Caco-2 (cell line): ENCODE results near the gene PRG3. TPM values are rescaled to one million over a fixed set of nuclear protein-coding genes. Genes with fewer than 3 reads are reported as not detected.

ENCODE experiments used
- BruUV-seq: library from RNA; stranded (reverse); fragments of 400-500 nt; replicated peaks from 2 replicates; lab custom pipeline; 2021; lab: Mats Ljungman, UMichigan
- CTCF ChIA-PET: fragments of 300-600 bp; sonication (Branson Sonifier 250); formaldehyde crosslinking; loops from one replicate; lab custom pipeline; 2022; ENCODE audit warnings: antibody characterized with exemption; lab: Charles Lee
- POLR2A ChIA-PET: fragments of 300-600 bp; sonication (Branson Sonifier 250); formaldehyde crosslinking; loops from one replicate; lab custom pipeline; 2022; ENCODE audit warnings: antibody characterized with exemption; lab: Charles Lee
- DNase-seq, 2 experiments: peaks; one replicate each; pipeline versions ENCODE4 v3.0.0 to v3.0.0-alpha.2; 2020 to 2022
- H3K27me3 ChIP-seq: replicated peaks from 2 replicates; pipeline ENCODE4 v1.6.0; 2011; ENCODE audit warnings: low read length; ENCODE audit not compliant: control insufficient read depth, insufficient read depth
- H3K36me3 ChIP-seq: 2 replicates; pipeline ENCODE4 v1.5.1; 2011; ENCODE audit warnings: low read length; ENCODE audit not compliant: control insufficient read depth, insufficient read depth
- H3K4me1 ChIP-seq: fragments of 250-450 bp; sonication (Bioruptor Pico); 2 replicates; pipeline ENCODE4 v1.5.1; 2020; ENCODE audit warnings: mild to moderate bottlenecking
- H3K4me3 ChIP-seq: 2 replicates; pipeline ENCODE4 v1.5.1; 2011; ENCODE audit warnings: low read depth, mild to moderate bottlenecking, control low read depth, low read length
- H3K9me3 ChIP-seq: fragments of 250-450 bp; sonication (Bioruptor Pico); 2 replicates; pipeline ENCODE4 v1.5.1; 2020; ENCODE audit warnings: mild to moderate bottlenecking, moderate library complexity
- H3K27ac Mint-ChIP-seq: one replicate; pipeline ENCODE4 v1.8.0; 2022; ENCODE audit warnings: mixed read lengths; ENCODE audit not compliant: unreplicated experiment
- H3K27me3 Mint-ChIP-seq: one replicate; pipeline ENCODE4 v1.8.0; 2022; ENCODE audit warnings: mixed read lengths; ENCODE audit not compliant: insufficient read depth, unreplicated experiment
- H3K36me3 Mint-ChIP-seq: one replicate; pipeline ENCODE4 v1.8.0; 2022; ENCODE audit warnings: mild to moderate bottlenecking, mixed read lengths; ENCODE audit not compliant: insufficient read depth, unreplicated experiment
- H3K4me1 Mint-ChIP-seq: one replicate; pipeline ENCODE4 v1.8.0; 2022; ENCODE audit warnings: low read depth, mixed read lengths; ENCODE audit not compliant: unreplicated experiment
- H3K4me3 Mint-ChIP-seq: one replicate; pipeline ENCODE4 v1.8.0; 2022; ENCODE audit warnings: mild to moderate bottlenecking, moderate library complexity, mixed read lengths; ENCODE audit not compliant: unreplicated experiment
- H3K9me3 Mint-ChIP-seq: one replicate; pipeline ENCODE4 v1.8.0; 2022; ENCODE audit warnings: mixed read lengths; ENCODE audit not compliant: unreplicated experiment
- CTCF ChIP-seq, 2 experiments: fragments of 200-600 bp in 1 of 2; IDR thresholded peaks; 1 replicate in 1 of 2; 2 replicates in 1 of 2; pipeline versions ENCODE4 v1.5.1 to v1.8.0; 2011 to 2022; ENCODE audit warnings: antibody characterized with exemption in 1 of 2, control low read depth in 1 of 2, inconsistent platforms in 1 of 2, low read depth in 1 of 2, low read length in 1 of 2, mild to moderate bottlenecking in 1 of 2, moderate library complexity in 1 of 2; ENCODE audit not compliant: insufficient read depth in 1 of 2, severe bottlenecking in 1 of 2, unreplicated experiment in 1 of 2
- intact Hi-C: fragments of 100-400 bp; cut with micrococcal nuclease; formaldehyde crosslinking; loops from one replicate; pipeline ENCODE4 v1.10.0; 2022; ENCODE audit not compliant: unreplicated experiment
- total RNA-seq: library from RNA; stranded (reverse); gene quantifications from 2 replicates; pipeline ENCODE4 v1.2.3, GENCODE V29; 2022

PRG3 gene
- total RNA-seq, 1 experiment from 2014 or later = not detected

- H3K4me1 Mint-ChIP-seq = peaks cover 27% of the 10 kb centered on the region
- peaks cover 40% of the 10 kb centered on the region for H3K4me1 ChIP-seq
- DNase-seq = no peak
- BruUV-seq = no TSS peak
- no peaks in the 10 kb centered on the region for H3K9me3 ChIP-seq
- no peaks in the 10 kb centered on the region for H3K27me3 ChIP-seq
- intact Hi-C loops = loop anchor here (5.0 kb wide), 1 partner anchor 71 kb away; no protein-coding TSS in a partner anchor
- H3K36me3 ChIP-seq = no peaks in the 10 kb centered on the region
- H3K27me3 Mint-ChIP-seq = no peaks in the 10 kb centered on the region
- H3K36me3 Mint-ChIP-seq = peaks cover 6% of the 10 kb centered on the region
- ChIA-PET CTCF (interaction anchor here (0.6 to 1.0 kb wide), 2 partner anchors 16 to 117 kb away, joined by 3 to 4 read pairs; no protein-coding TSS in a partner anchor), POLR2A (interaction anchor here (0.6 kb wide), 2 partner anchors 11 to 93 kb away, joined by 3 to 14 read pairs; no protein-coding TSS in a partner anchor)
- no peak overlapping the region for H3K4me3 Mint-ChIP-seq
- H3K27ac Mint-ChIP-seq = peak overlapping the region; percentile 37
- no peak for TF ChIP-seq CTCF (IDR thresholded peaks at IDR 0.05; ENCODE audit: insufficient read depth in 1 of 2, low read depth in 1 of 2, low read length in 1 of 2, severe bottlenecking in 1 of 2, unreplicated experiment in 1 of 2)
- peaks cover 16% of the 10 kb centered on the region for H3K9me3 Mint-ChIP-seq
- no peak overlapping the region for H3K4me3 ChIP-seq
Observed at GRCh38 chr11:57360991-57361390, 20.0 kb downstream of the PRG3 start.

GRCh38 chr11:57359896-57360690 lies 20.9 kb downstream of the PRG3 start:
- POLR2A ChIA-PET = no interaction called here

More at GRCh38 chr11:57359896-57360690, 20.9 kb downstream of the PRG3 start:
- H3K9me3 ChIP-seq = no peaks in the 10 kb centered on the region
- intact Hi-C loops = loop anchor here (5.0 kb wide), 1 partner anchor 72 kb away; no protein-coding TSS in a partner anchor
- H3K4me3 ChIP-seq = no peak overlapping the region
- Mint-ChIP-seq H3K36me3 (peaks cover 6% of the 10 kb centered on the region), H3K9me3 (peaks cover 16% of the 10 kb centered on the region), H3K27me3 (no peaks in the 10 kb centered on the region), H3K4me1 (peaks cover 27% of the 10 kb centered on the region), H3K4me3 (peak overlapping the region; percentile 25), H3K27ac (peak overlapping the region; percentile 74)
- DNase-seq = peak; percentile 59 to 78
- H3K4me1 ChIP-seq = peaks cover 40% of the 10 kb centered on the region
- CTCF ChIA-PET = interaction anchor here (0.7 to 2.4 kb wide), 5 partner anchors 12 to 281 kb away, joined by 3 to 11 read pairs (median 3); partner anchors contain the start of gene UBE2L6
- no TSS peak for BruUV-seq
- H3K36me3 ChIP-seq = no peaks in the 10 kb centered on the region
- H3K27me3 ChIP-seq = no peaks in the 10 kb centered on the region
- TF ChIP-seq CTCF (IDR thresholded peaks at IDR 0.05; ENCODE audit: insufficient read depth in 1 of 2, low read depth in 1 of 2, low read length in 1 of 2, severe bottlenecking in 1 of 2, unreplicated experiment in 1 of 2) = no peak
